Measurements from ENCODE around the gene ZSCAN16. TPM values are rescaled to one million over a fixed set of nuclear protein-coding genes. Genes with fewer than 3 reads are reported as not detected.

Gene ZSCAN16
- total and polyA plus RNA-seq, 12 donors: 1.4 to 5.6 (median 2.1) TPM

DNA sequence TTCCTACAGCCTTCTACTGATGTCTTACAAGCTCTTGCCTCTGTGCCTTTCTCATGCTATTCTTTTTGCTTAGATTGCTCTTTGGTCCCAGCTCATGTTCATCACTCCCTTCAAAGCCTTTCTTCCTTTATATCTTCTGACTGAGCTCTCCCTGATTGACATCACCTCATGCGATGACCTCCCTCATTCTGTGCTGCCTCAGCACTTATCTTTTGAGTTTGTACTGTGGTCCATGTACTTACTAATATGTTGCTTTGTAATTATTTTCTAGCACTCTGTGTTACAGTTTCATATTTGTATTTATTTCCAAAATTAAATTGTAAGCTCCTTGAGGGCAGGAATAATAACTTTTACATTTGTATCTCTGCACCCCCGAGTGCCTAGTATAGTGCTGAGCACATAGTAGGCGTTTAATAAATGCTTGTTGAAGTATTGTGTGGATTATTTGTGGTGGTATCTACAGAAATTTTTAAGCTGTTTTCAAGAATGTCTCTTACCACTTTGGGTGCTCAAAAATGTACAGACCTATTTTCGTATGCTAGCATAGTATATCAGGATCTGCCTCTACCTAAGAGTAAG lies 34.7 kb downstream of the ZSCAN16 start:
- H3K27me3 ChIP-seq: no peaks in the 10 kb centered on the region
- no peak for DNase-seq
- no peak overlapping the region for H3K27ac ChIP-seq
- H3K4me3 ChIP-seq: no peak overlapping the region
- H3K36me3 ChIP-seq: peaks cover 0 to 54% (median 21%) of the 10 kb centered on the region in 9 donors
- H3K4me1 ChIP-seq: peaks cover 0 to 15% (median 8%) of the 10 kb centered on the region in 9 donors
- ATAC-seq: no peak
- intact Hi-C loops (cut with DNase I): no loop called here
- TF ChIP-seq, protein P1, sequence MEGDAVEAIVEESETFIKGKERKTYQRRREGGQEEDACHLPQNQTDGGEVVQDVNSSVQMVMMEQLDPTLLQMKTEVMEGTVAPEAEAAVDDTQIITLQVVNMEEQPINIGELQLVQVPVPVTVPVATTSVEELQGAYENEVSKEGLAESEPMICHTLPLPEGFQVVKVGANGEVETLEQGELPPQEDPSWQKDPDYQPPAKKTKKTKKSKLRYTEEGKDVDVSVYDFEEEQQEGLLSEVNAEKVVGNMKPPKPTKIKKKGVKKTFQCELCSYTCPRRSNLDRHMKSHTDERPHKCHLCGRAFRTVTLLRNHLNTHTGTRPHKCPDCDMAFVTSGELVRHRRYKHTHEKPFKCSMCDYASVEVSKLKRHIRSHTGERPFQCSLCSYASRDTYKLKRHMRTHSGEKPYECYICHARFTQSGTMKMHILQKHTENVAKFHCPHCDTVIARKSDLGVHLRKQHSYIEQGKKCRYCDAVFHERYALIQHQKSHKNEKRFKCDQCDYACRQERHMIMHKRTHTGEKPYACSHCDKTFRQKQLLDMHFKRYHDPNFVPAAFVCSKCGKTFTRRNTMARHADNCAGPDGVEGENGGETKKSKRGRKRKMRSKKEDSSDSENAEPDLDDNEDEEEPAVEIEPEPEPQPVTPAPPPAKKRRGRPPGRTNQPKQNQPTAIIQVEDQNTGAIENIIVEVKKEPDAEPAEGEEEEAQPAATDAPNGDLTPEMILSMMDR (IDR thresholded peaks at IDR 0.05): no peak
- H3K9me3 ChIP-seq: no peaks in the 10 kb centered on the region
- 96 to 97% methylated on average over 4 of the region's 4 CpGs for WGBS, 2 donors

DNA sequence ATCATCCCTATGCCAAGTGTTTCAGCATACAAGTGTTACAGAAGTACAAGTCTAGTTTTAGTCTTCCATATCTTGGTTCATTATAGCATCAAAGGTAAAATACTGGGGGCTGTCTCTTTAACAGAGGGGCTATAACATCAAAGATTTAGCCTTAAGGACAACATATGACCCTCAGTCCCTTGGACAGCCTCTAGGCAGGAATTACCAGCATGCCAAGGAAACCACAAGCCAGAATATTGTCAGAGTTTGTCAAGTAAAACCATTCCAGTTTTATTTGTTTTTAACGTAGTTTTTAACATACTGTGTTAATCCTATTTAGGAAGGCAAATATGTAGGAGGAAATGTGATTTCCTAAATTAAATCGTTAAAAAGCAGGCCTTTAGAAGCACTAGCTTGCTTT lies 35.8 kb downstream of the ZSCAN16 start:
- ATAC-seq (no peak), DNase-seq (no peak)
- intact Hi-C loops (cut with DNase I): loop anchor here in 1 of 10 donors (10.0 kb wide), 1 partner anchor 55 kb away; no protein-coding TSS in a partner anchor
- WGBS, 2 donors: 77 to 78% methylated on average over 2 of the region's 2 CpGs
- Histone ChIP-seq H3K27me3 (no peaks in the 10 kb centered on the region), H3K9me3 (no peaks in the 10 kb centered on the region), H3K27ac (no peak overlapping the region), H3K4me3 (no peak overlapping the region), H3K36me3 (peaks cover 0 to 43% (median 11%) of the 10 kb centered on the region in 9 donors), H3K4me1 (peaks cover 0 to 15% (median 8%) of the 10 kb centered on the region in 9 donors)
- TF ChIP-seq, protein P1 (IDR thresholded peaks at IDR 0.05): no peak

DNA sequence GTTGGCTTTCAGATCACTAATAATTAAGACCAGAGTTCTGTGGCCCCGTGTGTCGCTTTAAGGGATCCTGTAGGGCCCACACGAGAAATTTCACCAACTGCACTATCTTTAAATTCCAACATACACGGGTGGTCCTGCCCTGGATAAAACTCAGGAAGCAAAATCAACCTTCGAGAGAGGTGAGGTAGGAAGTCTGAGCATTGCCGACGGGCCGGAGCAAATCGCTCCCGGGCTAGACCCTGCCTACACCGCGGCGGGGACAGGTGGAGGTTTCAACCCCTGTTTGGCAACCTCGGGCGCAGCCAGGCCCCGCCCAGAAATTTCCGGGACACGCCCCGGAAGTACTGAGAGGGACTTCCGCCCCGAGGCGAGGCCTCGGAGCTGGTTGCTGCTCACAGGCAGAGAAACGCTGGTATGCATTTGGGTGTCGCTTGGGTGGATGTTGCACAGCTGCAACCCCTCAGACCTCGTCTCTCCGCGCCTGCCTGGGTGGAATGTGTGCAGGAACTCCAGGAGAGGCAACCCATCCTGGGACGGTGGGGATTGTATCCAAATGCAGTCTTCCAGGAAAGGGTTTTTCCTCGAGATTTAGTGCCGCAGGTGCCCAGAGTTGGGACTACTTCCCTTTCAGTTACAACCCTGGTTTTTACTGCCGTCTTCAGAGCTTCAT lies 37.1 kb downstream of the ZSCAN16 start:
- H3K27me3 ChIP-seq: no peaks in the 10 kb centered on the region
- TF ChIP-seq, protein P1 (IDR thresholded peaks at IDR 0.05): no peak
- H3K9me3 ChIP-seq: no peaks in the 10 kb centered on the region
- ATAC-seq (peak; percentile 85 to 98 (median 93)), DNase-seq (peak; percentile 52 to 79)
- intact Hi-C loops (cut with DNase I): loop anchor here in 1 of 10 donors (10.0 kb wide), 1 partner anchor 53 kb away; no protein-coding TSS in a partner anchor
- H3K4me1 ChIP-seq: peaks cover 0 to 15% (median 8%) of the 10 kb centered on the region in 9 donors
- peak overlapping the region in 2 of 10 donors; percentile 1 to 17 for H3K27ac ChIP-seq
- peak overlapping the region; percentile 23 to 64 (median 58) for H3K4me3 ChIP-seq
- peaks cover 0 to 30% (median 6%) of the 10 kb centered on the region in 9 donors for H3K36me3 ChIP-seq
- 6 to 13% methylated on average over 32 of the region's 32 CpGs for WGBS, 2 donors

DNA sequence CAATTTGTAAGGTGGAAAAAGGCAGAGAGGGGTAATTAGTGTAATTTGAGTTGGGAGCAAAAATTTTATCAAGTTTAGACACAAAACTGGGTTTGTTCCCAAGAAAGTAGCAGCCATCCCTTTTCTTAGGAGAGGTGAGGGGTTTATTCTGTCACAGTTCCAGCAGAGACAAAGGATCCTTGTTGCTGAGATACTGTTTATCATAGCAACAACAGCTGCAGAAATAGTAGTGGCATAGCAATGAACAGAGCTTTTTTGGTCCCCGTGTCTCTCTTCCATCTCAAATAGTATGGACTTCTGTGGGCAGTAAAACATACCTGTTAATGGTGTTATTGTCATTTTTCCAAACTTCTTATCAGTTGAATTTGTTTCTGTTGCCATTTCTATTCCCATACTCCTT lies 41.2 kb downstream of the ZSCAN16 start:
- no peaks in the 10 kb centered on the region for H3K36me3 ChIP-seq
- DNase-seq (no peak), ATAC-seq (no peak)
- peaks cover 0 to 15% (median 8%) of the 10 kb centered on the region in 9 donors for H3K4me1 ChIP-seq
- TF ChIP-seq, protein P1 (IDR thresholded peaks at IDR 0.05): no peak
- H3K9me3 ChIP-seq: no peaks in the 10 kb centered on the region
- H3K4me3 ChIP-seq: no peak overlapping the region
- intact Hi-C loops (cut with DNase I): loop anchor here in 1 of 10 donors (10.0 kb wide), 1 partner anchor 49 kb away; no protein-coding TSS in a partner anchor
- no peaks in the 10 kb centered on the region for H3K27me3 ChIP-seq
- no peak overlapping the region for H3K27ac ChIP-seq
- 40 to 46% methylated on average over 1 of the region's 1 CpG for WGBS, 2 donors
